ENCODE results near the gene TRIM34.

- no peak for TF ChIP-seq CTCF (IDR thresholded peaks at IDR 0.05)
- TF ChIP-seq POLR2A (IDR thresholded peaks at IDR 0.05): no peak
These were observed 6.0 kb upstream of the TRIM34 start for GRCh38 chr11:5618807-5619206.

All from testis (tissue), 2 donors.